HG03354 (cell line): ENCODE data around the gene KPNA3.
"Not testable (repeated sequence)": the region's sequence is repeated elsewhere in the genome, so short reads cannot be mapped to it uniquely, and the experiment has no call there.

Experiments
- ATAC-seq: cut with Tn5 transposase; IDR thresholded peaks from one replicate; pipeline ENCODE4 v1.9.1; 2021; ENCODE audit warnings: mild to moderate bottlenecking; ENCODE audit not compliant: unreplicated experiment, poor library complexity, severe bottlenecking

KPNA3 gene, protein sequence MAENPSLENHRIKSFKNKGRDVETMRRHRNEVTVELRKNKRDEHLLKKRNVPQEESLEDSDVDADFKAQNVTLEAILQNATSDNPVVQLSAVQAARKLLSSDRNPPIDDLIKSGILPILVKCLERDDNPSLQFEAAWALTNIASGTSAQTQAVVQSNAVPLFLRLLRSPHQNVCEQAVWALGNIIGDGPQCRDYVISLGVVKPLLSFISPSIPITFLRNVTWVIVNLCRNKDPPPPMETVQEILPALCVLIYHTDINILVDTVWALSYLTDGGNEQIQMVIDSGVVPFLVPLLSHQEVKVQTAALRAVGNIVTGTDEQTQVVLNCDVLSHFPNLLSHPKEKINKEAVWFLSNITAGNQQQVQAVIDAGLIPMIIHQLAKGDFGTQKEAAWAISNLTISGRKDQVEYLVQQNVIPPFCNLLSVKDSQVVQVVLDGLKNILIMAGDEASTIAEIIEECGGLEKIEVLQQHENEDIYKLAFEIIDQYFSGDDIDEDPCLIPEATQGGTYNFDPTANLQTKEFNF

DNA sequence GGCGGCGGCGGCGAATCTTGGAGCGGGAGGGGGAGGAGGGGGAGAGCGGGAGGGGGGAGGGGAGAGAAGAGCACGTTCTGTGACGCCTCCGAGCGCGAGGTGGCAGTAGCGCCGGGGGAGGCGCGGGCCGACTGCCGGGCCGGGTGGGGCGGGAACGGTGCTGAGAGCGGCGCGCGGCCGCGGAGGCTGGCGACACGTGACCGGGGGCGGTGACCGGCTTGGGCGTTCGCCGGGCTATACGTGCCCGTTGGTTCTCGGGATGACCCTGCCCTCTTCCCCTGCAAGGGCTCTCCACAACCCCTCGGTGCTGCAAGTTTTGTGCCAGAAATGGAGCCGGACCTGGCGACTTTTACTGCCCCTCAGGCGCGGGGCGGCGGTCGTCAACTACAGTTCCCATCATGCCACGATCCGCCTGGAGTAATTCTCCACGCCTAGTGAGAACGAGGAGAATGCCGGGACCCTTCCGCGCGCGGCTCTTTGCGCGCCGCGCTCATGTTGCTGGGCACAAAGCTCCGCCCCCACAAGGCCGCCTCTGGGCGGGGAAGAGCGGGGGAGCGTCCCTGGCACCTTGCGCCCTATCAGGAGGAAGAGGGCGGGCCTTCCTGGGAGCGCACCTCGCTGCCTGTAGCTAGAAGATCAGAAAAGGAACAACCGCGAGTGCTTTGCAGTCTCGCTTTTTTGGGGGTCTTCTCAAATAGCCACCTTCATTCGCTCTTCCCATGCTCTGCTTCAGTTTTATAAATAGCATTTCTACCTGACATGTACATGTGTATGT, at the start of gene KPNA3:
Gene KPNA3 (minus strand): TSS at position 133 of the 775 bp plus-strand sequence. CDS start 176 bp downstream, outside the sequence.
- peak; percentile 89 for ATAC-seq

DNA sequence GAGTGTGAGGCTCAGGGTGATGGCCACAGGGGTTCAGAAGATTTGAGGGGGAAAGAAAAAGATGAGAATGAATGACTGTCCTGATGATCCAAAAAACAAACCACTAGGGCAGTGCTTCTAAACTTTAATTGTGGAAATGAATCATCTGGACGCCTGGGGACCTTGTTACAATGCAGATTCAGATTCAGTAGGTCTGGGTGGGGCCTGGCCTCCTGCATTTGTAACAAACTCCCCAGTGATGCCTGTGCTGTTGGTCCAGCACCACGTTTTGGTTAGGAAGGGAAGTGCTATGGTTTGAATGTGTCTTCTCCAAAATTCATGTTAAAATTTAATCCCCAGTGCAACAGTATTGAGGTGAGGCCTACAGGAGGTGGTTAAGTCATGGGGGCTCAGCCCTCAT, 49.5 kb upstream of the KPNA3 start:
- no peak for ATAC-seq

DNA sequence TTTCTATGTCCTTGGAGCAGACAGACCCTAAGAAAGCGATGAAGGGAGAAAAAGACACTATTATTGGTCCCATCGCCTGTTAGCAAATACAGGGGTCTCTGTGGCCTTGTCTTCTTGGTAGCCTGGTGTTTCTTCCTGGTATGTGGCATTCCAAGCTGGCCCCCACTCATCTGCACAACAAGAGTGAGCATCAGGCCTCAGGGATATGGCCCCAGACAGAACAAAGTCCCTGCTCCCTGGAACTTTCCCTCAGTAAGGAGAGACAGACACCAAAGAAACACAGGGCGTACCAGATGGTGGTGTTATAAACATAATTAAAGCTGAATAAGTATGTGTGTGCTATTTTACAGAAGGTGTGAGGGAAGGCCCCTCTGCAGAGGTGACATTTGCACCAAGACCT, 48.2 kb upstream of the KPNA3 start:
- no peak for ATAC-seq

DNA sequence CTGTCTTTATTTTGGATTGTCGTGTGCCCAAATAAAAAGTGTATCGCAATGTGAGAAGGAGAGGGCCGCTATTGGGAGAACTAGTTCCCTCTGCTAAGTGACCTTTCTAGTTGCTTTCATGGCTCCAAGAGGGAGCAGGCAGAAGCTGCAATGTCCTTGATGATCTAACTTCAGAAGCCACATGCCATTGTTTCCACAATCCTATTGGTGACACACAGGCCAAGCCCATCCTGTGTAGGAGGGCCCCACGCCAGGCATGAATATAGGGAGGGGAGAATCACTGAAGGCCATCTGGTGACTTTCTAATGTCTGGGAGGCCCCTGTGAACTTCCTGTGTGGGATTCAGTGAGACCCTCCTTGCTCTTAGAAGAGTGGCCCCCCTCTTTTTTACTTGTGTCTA, 47.8 kb upstream of the KPNA3 start:
- ATAC-seq, result no peak

DNA sequence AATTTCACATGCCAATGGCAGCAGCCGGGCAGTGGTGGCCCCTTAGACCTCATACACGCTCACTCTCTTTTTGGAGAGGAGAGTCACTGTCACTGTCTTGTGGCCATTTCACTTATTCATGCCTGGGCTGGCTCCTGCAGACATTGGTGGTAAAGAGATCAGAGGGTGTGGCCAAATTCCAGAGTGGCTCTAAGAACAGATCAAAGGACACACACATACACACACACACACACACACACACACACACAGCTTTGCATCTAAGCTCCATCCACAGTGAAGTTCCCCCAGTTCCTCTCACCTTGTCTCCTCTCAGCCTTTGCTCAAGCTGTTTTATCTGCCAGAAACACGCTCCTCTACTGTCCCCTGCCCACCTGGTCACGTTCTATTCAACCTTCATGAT, 46.5 kb upstream of the KPNA3 start:
- ATAC-seq, result no peak

DNA sequence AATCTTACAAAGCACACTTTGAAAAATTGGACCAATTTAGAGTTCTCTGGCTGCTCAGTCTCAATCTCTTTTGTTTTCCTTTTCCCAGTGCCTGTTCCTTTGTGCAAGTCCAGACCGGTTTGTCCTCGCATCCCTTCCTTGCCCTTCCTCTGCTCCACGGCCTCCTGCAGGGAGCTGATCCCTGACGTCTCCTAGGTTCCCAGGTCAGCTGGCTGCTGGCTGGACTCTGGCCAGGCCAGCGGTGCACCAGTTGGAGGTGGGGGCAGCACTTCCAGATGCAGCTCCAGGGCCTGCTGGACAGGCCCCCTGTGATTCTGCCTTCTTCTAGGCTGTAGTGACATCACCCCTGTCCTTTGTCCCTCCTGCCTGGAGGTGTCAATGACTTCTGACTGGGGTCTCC, 44.0 kb upstream of the KPNA3 start:
- no peak for ATAC-seq

DNA sequence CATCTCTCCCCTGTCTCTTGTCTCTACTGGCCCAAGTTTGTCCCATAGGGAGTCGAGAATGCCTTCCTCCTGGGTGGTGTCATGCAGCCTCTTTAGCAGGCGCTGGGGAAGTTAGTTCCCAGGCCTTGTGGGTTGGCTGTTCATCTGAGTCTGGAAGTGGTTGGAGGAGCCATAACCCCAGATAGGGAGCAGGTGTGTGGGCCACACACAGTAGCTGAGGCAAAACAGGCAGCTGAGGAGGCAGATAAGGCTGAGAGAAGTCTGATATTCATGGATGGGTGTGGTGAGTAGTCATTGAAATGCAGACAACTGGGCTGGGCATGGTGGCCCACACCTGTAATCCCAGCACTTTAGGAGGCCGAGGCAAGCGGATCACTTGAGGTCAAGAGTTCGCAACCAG, 40.9 kb upstream of the KPNA3 start:
- no peak for ATAC-seq

DNA sequence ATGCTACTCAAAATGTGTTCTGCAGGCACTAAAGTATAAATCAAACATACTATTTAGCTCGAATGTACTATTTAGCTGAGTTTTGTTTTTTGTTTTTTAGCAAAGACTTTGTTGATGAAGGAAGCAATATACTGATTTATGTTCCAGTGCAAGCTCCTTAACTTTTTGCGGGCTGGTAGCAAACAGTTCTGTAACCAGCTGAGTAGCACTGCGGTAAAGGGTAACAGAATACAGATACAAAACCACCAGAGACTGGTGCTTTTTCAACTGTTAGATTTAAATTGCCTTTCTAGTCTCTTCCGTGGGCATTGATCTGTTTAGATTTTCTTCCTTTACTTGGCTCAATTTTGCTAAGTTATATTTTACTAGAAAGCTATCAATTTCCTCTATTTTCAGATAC, 39.0 kb upstream of the KPNA3 start:
- no peak for ATAC-seq

DNA sequence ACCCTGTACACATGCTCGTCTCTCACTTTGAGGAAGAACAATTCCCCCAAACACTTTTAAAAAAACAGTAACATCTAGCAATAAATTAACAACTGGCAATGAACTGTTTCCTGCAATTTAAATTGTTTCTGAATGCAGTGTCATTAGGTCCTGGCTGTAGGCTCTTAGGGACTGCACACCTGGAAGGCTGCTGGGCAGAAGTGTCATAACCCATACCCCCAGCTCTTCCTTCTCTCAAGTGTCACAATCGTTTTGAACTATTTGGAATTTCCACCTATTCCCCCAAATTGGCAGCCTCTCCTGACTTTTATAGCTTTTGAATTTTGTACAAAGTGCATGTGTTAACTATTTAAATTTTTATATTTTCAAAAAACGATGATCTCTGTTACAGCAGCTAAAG, 38.2 kb upstream of the KPNA3 start:
- ATAC-seq, result no peak

DNA sequence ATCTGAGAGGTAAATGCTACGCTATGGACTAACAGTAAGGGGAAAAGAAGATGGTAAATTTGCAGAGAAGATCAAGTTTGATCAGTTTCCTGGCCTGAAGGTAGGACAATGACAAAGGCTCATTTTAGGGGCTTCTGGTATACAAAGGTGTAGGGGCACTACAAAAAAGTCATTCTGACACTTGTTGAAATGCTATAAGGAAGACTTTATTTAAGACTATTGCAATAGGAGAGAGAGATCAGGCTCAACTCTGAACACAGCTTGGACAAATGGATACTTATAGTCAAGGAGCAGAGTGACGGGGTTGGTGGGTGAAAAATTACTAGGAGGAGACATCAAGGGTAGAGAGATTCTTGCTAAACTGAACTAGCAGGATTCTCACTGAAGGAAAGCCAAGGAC, 37.2 kb upstream of the KPNA3 start:
- ATAC-seq, result no peak

DNA sequence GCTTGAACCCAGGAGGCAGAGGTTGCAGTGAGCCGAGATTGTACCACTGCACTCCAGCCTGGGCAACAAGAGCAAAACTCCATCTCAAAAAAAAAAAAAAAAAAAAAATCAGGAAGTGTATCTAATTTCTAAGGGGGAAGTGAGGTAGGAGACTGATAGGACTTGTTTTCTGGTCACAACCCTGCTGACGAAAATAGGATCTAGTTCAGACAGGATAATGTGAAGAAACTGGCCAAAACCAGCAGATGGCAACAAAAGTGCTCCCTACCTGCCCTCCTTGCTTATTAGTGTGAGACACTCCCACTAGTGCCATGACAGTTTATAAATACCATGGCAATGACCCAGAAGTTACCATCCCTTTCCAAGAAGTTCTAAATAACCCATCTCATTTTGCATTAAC, 36.0 kb upstream of the KPNA3 start:
- ATAC-seq, result no peak

DNA sequence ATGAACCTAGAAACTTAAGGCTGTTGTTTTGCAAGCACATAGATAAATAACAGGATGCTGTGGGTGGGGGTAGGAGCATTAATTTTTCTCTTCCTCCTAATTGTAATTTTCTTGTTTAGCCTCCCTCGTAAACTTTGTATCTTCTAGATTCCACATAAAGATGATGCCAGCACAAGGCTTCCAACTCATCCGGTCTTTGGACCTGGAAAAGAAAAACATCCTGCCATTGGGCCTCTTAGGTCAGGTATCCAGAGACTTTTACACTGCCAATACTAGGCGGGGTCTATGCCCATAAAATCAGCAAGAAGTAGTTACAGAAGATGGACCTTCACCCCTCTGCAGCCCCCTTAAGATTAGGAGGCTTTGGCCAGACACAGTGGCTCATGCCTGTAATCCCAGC, 35.4 kb upstream of the KPNA3 start:
- no peak for ATAC-seq

DNA sequence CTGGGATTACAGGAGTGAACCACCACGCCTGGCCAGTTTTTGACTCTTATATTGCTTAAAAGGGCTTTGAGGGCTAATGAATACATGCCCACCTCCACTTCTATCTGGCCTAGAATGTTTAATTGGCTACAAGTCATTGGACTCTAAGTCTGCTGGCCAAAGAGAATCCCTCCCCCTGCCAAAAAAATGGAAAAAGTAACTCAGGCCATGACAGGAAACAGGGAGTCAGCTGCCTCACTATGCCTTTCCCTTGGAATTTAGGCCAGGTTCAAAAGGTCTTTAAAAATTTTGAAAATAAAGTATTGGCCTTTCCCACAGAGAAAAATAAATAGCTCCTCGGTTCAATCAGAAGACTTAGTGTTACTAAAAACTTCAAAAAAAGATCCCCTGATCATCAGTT, 34.9 kb upstream of the KPNA3 start:
- no peak for ATAC-seq

DNA sequence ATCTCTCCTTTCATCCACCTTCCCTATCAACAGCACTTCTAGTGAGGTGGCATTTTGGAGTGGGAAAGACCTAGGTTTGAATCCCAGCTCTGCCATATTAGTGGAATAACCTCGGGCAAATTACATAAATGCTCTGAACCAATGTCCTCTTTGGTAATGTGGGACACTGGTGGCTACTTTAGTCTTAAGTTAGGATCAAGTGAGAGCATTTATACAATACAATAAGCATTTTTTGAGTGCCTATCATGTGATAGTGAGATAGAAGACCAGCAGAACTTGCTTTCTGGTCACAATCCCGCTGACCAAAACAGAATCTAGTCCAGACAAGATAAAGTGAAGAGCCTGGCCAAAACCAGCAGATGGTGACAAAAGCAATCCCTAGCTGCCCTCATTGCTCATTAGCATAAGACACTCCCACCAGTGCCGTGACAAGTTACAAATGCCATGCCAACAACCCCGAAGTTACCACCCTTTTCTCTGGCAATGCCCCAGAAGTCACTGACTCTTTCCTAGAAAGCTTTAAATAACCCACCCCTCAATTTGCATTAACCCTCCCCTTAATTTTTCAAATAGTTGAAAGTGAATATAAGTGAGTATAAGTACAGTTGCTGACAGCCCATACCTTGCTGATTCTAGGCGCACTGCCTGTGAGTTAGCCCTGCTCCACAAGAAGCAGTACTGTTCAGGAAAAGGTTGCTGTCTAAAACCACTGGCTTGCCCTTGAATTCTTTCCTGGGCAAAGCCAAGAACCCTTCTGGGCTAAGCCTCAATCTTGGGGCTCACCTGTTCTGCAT, 28.9 kb upstream of the KPNA3 start:
- ATAC-seq, result no peak

DNA sequence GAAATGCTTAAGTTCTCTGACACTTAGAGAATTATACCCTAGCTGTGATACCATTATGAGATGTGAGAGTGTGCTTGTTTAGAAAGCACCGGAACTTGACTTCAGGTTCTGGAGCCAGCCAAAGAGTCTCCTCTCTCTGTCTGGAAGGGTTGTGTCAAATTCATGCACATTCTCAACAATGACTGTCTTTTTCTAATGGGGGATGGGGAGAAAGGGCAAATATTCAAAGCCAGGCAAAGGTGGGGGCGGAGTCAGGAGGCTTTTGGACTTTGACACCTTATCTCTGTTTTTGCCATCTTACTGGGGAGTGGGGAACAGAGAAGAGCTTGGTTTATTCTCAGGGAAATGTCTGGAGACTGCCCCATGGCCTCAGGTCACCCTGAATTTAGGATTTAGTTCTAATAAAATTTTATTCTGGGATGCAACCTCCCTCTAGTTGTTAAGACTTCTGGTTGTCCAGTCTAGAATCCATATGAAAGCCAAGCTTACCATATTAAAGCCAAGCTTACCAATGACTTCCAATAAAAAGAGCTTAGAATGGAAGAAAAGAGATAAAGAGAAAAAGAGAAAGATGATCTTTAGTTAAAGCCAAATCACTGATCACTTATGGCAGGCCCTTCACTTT, 28.2 kb upstream of the KPNA3 start:
- ATAC-seq, result no peak

DNA sequence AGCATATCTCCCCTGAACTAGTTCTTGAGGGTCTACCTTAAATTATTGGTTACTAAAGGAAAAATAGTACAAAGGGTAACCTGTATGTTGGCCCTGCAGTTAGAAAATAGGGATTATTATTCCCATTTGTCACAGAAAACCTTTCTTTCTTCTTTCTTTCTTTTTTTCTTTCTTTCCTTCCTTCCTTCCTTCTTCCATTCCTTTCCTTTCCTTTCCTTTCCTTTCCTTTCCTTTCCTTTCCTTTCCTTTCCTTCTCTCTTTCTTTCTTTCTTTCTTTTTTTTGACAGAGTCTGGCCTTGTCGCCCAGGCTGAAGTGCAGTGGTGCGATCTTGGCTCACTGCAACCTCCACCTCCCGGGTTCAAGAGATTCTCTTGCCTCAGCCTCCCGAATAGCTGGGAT, 23.6 kb upstream of the KPNA3 start:
- ATAC-seq, result not testable (repeated sequence)

DNA sequence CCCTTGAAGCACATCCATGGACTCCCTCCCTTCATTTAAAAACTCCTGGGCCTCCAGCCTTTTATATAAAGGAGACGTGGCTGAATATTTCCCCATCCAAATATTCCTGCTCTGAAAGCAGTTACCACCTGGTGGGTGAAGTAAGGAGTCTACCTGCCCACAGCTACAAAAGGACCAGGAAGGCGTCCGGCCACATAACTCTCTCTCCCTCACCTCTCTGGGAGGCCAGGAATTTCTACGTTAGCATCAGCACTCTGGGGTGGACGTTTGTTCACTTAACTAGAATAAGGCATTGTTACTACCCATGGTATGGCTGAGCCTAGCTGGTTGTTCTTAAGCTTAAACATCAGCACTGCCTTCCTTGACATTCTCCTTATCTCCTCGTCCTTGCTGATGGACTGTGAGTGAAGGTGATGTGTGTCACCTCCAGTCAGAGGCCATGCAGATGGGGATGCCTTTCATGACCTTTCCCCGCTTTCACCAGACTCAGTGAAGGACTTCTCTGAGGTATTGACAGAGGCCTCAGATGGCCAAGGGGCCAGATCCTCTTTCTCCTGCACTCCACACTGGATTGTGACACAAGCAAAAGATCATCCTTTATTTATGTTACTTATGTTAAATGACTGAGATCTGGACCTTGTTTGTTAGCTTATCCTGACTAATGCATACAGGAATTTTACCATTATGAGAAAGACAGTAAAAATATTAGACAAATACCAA, 22.2 kb upstream of the KPNA3 start:
- no peak for ATAC-seq

DNA sequence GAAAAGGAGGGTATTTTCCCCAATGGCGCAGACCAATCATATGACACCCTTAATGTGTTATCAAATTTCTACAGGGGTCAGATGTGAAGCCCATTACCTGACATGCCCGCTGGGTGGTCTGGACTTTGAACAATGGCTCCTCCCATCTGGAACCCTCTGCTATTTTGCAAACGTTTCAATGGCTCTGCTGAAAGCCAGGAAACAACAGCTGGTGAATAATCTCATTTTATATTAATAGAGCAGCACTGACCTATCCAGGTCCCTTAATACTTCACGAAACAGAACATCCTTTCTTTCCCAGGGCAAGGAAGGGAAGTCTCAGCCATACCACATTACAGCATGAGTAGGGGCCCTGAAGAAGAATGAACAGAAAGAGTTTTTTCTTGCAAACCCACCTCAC, 20.3 kb upstream of the KPNA3 start:
- ATAC-seq, result no peak

DNA sequence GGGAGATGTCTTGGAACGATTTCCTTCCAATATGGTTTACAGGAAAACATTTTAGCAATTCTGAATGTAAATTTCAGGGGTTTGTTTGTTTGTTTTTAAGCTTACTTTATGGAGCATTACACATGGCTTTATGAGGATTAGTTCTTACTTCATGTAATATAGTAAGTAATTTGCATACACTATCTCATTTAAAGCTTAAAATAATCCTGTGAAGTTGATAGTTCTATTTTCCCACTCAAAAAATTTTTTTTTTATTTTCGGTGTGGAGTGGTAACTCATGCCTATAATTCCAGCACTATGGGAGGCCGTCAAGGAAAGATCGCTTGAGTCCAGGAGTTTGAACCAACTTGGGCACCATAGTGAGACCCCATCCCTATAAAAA, 19.0 kb upstream of the KPNA3 start:
- no peak for ATAC-seq
